LNCAP (cell line): Measurements from ENCODE around the gene SEC61B.

Experiments
- TF ChIP-seq, protein P1 (sequence below): fragments of 450-650 bp; IDR thresholded peaks from 2 replicates; pipeline ENCODE4 v1.5.1; 2017; ENCODE audit warnings: mild to moderate bottlenecking

The SEC61B gene

DNA sequence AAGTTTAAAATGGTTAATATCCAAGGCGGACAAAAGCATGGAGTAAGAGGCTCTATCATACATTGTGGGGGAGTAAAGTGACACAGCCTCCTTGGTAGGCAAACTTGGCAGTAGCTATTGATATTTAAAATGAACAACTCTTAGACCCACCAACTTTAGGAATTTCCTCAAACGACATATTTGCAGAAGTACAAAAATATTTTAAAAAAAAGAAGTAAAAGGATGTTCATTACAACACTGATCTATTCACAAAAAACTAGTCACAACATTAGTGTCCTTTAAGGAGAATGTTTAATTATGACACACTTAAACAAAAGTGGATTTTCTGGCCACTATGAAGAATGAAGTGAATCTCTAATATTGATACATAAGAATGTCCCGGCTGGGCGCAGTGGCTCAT is 2.1 kb upstream of the SEC61B start:
- TF ChIP-seq, protein P1, sequence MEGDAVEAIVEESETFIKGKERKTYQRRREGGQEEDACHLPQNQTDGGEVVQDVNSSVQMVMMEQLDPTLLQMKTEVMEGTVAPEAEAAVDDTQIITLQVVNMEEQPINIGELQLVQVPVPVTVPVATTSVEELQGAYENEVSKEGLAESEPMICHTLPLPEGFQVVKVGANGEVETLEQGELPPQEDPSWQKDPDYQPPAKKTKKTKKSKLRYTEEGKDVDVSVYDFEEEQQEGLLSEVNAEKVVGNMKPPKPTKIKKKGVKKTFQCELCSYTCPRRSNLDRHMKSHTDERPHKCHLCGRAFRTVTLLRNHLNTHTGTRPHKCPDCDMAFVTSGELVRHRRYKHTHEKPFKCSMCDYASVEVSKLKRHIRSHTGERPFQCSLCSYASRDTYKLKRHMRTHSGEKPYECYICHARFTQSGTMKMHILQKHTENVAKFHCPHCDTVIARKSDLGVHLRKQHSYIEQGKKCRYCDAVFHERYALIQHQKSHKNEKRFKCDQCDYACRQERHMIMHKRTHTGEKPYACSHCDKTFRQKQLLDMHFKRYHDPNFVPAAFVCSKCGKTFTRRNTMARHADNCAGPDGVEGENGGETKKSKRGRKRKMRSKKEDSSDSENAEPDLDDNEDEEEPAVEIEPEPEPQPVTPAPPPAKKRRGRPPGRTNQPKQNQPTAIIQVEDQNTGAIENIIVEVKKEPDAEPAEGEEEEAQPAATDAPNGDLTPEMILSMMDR = no peak

DNA sequence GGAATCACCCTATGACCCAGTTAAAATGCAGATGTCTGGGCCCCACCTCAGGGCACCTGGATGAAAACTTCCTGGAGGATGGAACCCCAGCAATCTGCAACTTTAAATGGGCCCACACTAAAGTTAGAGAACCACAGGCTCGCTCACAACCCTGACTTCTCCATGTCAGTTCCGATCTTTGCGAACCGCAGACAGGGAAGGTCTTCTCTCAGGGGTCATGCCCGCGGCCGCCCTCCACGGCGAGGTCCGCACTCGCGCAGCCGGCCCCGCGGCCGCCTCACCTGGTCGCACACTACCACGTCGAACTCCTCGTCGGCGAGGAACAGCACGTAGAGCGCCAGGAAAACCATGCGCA is 839 bp upstream of the SEC61B start:
- TF ChIP-seq, protein P1 = no peak

DNA sequence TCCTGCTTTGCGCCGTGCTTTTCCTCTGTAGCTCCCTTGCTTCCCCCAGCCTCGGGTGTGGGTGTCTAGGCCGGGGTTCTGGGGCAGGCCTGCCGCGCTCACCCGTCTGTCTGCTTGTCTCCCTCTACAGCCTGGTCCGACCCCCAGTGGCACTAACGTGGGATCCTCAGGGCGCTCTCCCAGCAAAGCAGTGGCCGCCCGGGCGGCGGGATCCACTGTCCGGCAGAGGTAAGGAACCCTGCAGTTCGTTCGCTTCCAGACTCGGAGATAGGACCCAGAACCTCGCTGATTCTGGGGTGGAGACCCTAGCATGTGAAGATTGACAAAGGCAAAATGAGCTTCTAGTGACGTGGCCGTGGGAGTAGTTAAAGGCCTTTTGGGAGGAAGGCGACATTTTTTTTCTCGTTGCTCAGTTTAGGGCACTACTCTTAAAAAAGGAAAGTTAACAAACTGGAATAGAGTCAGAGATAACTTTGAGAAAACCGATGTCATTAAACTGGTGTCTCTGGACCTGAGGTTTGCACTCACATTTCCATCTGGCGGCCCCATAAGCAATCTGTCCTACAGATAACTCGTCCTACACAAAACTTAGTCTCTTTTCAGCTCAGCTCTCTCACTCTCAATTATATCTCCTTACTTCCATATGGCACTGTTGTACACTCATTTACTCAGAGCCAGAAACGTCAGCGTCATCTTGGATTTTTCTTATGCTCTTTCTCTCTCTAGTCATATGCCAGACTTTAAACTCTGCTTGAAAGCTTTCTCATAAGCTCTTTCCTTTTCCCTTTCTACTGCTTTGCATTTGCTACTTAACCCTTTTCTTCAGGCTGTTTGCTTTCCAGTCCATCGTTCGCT is 561 bp downstream of the SEC61B start:
- TF ChIP-seq, protein P1 = no peak

DNA sequence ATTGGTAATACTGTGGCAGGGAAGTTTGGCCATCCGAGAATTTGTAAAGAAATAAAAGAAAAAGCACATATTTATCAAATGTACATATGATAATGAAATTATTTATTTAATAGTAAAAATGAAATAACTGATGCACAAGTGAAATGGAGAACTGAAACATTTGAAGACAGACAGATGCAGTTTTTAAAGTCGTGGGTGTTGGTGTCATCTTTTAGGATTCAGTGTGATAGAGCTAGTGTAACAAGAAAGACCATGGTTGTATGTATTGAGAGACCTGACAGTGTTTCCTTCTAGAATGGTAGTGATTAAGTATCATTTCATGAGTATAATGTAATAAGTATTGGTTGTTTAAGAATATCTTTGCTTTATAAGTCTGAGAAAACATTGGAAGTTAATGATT is 2.4 kb downstream of the SEC61B start:
- TF ChIP-seq, protein P1 = no peak

DNA sequence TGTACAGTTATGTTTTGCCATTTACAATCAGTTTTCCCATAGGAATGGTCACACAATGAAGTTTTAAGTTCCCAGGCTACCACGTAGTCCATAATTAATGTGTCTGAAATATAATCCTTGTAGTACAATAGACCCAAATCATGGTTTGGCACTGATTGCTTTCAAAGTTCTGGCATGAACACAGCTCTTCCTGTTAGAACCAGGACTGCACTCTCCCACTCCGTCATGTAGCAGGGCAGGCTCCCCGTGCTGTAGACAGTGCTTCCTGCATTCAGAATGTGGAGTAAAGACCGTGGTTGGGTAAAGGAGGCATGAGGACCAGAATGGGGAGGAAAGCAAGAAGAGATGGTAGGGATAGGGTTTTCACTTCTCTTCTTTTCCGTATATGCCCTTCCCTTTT is 4.0 kb downstream of the SEC61B start:
- TF ChIP-seq, protein P1 = no peak

DNA sequence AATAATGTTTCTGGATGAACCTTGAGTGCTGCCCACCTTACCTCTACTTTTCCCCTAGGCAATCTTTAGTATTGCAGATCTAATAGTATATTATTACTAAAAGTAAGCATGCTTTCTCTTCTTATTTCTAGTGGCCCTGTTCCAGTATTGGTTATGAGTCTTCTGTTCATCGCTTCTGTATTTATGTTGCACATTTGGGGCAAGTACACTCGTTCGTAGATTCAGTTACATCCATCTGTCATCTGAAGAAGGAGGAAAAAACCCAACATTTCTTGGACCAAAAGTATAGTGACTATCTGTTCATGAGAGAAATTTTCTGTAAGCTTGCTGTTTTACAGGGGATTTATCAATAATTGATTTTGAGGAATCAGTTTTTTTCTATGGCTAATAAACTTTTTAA is 8.1 kb downstream of the SEC61B start:
- TF ChIP-seq, protein P1 = no peak

DNA sequence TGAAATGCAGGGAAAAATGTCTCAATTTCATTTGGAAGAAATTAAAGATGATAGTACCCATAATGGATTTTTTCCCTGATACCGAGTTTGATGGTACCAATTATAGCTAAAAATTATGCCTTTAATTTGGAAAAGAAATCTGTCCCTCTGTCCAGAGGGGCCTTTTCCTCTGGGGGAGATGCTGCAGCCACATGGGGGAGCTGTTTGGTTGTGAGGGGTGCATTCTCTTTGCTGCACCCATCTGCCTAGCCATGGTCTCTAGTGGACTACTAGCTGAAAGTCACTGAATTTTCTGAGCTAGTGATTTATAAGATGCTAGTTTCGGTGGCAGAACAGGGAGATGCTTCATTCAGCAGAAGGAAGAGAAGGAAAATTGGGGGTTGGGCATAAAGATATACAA is 9.6 kb downstream of the SEC61B start:
- TF ChIP-seq, protein P1 = peak; percentile 47

DNA sequence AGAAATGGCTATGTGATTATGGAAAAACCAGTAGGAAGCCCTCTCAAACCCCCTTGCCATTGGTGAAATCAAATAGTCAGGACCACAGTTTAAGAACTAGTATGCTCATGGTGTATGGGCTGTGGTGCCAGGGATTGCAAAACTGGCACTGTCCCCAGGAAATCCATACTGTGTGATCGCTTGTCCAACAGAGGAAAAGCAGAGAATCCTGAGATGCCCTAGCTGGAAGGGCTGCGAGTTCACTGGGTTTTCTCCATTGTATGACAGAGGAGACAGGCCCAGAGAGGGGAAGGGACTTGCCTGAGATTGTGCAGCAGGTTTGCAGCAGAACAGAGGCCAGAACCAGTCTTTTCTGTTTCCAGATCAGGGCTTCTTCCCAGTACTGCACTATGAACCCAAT is 12.5 kb downstream of the SEC61B start:
- TF ChIP-seq, protein P1 = no peak
